GM18507 (cell line): Measurements from ENCODE around the gene NEO1.

Source experiments
- DNase-seq: peaks from one replicate; pipeline ENCODE4 v3.0.0; 2011; ENCODE audit warnings: low read depth; ENCODE audit not compliant: insufficient read length; ENCODE audit errors: extremely low spot score
- FAIRE-seq: peaks from 2 replicates; lab custom pipeline; 2011; peaks lifted over from hg19 to GRCh38; lab: Jason Lieb, UNC

NEO1 gene

GRCh38 chr15:73237910-73238309, 185.6 kb downstream of the NEO1 start:
- no peak for FAIRE-seq
- DNase-seq = no peak

- no peak for DNase-seq
- no peak for FAIRE-seq
These were observed 187.4 kb downstream of the NEO1 start for GRCh38 chr15:73239564-73240215.

- FAIRE-seq (peak; percentile 88), DNase-seq (peak; percentile 25)
These were observed 188.7 kb downstream of the NEO1 start for GRCh38 chr15:73240866-73241499.

GRCh38 chr15:73244333-73244732, 192.1 kb downstream of the NEO1 start:
- no peak for DNase-seq

GRCh38 chr15:73246439-73246838, 194.2 kb downstream of the NEO1 start:
- FAIRE-seq (no peak), DNase-seq (no peak)

More at GRCh38 chr15:73244333-73244732, 192.1 kb downstream of the NEO1 start:
- FAIRE-seq = peak; percentile 48

GRCh38 chr15:73246898-73247297, 194.6 kb downstream of the NEO1 start:
- FAIRE-seq (no peak), DNase-seq (no peak)

GRCh38 chr15:73247331-73247730, 195.1 kb downstream of the NEO1 start:
- no peak for DNase-seq

GRCh38 chr15:73249499-73249898, 197.2 kb downstream of the NEO1 start:
- no peak for DNase-seq
- no peak for FAIRE-seq

More at GRCh38 chr15:73247331-73247730, 195.1 kb downstream of the NEO1 start:
- FAIRE-seq = no peak

GRCh38 chr15:73254598-73254997, 202.3 kb downstream of the NEO1 start:
- FAIRE-seq = no peak
- DNase-seq = no peak

- DNase-seq (no peak), FAIRE-seq (no peak)
These were observed 206.2 kb downstream of the NEO1 start for GRCh38 chr15:73258271-73259108.

- FAIRE-seq = no peak
- DNase-seq = no peak
These were observed 212.6 kb downstream of the NEO1 start for GRCh38 chr15:73264881-73265280.

GRCh38 chr15:73265536-73266153, 213.4 kb downstream of the NEO1 start:
- DNase-seq (no peak), FAIRE-seq (peak; percentile 83)

GRCh38 chr15:73268457-73268856, 216.2 kb downstream of the NEO1 start:
- DNase-seq = no peak
- FAIRE-seq = no peak

GRCh38 chr15:73270366-73271097, 218.3 kb downstream of the NEO1 start:
- DNase-seq (no peak), FAIRE-seq (no peak)

GRCh38 chr15:73273181-73274002, 221.1 kb downstream of the NEO1 start:
- peak; percentile 60 for FAIRE-seq
- peak; percentile 22 for DNase-seq

- FAIRE-seq = no peak
- DNase-seq = no peak
These were observed 223.6 kb downstream of the NEO1 start for GRCh38 chr15:73275862-73276261.

- DNase-seq (no peak), FAIRE-seq (no peak)
These were observed 230.5 kb downstream of the NEO1 start for GRCh38 chr15:73282567-73283365.
